Activated CD4-positive, alpha-beta T cell treated with anti-CD3 and anti-CD28 coated beads for 48 hours (primary cell): ENCODE data around the gene PSMG4.

Source experiments
- DNase-seq: peaks from one replicate; pipeline ENCODE4 v3.0.0-alpha.2; 2020

Gene PSMG4, protein sequence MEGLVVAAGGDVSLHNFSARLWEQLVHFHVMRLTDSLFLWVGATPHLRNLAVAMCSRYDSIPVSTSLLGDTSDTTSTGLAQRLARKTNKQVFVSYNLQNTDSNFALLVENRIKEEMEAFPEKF

DNA sequence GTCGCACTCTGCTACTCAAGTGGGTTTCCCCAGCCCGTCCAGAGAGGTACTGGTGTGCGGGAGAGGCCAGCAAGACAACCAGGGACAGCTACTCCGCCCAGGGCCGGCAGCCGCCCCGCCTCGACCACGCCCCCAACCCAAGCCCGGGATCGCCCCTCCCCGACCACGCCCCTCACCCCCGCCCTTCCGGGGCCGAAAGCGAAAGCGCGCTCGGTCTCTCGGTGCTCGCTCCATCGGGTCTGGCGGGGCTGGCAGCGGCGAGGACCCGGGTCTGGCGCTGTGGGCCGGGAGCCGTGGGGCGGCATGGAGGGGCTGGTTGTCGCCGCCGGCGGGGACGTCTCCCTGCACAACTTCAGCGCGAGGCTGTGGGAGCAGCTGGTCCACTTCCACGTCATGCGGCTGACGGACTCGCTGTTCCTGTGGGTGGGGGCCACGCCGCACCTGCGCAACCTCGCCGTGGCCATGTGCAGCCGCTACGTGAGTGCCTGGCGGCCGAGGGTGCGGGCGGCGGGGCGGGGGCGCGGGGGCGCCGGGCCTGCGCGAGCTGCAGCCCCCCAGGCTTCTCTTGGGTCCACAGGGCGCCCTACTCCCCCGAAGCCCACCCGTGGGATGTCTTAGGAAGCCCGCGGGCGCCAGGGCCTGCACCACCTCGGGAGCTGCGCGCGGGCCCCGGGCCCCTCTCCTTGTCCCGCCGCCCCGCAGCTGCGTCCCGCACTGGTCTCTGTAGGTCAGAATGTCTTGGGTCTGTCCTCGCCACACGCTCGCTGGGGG lies at the start of gene PSMG4:
Gene PSMG4, plus strand, starts transcription at position 228 of the 771 bp plus-strand sequence. Its CDS starts 76 bp downstream, at position 304.
- peak; percentile 96 for DNase-seq

DNA sequence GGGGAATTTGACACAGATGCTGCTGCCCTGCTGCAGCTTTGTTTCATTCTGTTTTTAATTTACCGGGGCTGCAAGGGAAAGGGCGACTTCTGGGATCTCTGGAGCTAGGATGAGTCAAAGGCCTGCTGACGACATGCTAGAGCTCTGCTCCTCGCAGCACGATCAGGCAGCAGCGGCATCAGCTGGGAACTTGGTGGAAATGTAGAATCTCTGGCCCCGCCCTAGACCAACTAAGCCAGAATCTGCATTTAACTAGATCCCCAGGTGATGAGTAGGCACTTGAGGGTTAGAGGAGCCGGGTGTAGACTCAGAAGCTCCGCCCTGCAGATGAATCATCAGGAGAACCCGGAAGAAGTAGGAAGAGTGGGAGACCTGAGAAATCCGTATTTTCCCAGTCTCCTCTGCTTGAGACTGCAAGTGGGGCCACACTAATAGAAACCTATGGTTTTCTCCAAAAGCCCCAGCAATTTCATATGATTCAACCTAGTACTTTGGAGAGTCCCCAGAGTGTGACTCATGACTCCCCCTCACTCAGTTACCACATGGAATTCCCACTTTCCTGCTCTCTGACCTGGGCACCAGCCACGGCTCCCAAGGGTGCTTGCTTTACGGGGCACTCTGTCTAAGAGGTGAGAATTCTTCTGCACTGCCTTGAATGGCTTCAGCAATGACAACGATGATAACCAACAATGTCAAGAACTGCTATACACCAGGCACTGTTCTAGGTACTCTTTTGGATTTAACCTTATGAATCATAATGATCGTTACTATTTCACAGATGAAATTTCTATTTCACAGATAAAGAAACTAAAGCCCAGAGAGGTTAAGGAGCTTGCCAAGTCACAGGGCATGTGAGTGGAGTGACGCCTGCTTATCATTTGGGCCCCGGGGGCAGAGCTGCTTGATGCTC lies 49.4 kb upstream of the PSMG4 start:
- peak; percentile 74 for DNase-seq

DNA sequence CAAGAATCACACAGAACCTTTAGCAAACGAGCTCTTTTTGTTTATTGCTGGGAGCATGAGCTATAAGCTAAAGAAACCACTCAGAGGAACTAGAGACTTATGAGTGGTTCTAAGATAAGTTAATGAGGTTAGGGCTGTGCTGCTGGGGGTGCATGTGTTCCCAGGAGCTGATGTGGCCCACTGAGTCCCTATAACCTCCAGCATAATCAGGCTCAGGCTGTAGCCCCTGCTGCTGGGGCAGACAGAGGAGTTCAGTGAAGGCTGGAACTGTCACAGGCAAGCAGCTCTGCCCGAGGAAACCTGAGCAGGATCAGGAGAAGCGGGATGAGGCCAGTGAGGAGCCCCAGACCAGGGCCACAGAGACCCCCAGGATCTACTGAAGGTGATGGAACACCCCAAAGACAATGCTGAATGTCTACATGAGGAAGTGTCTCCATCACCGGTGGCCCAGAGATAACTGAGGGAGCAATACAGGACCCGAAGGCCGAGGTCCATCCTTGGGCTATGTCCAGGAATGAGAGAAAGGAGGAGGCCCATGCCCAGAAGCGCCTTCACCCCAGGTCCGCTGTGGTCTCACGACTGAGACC lies 48.6 kb upstream of the PSMG4 start:
- no peak for DNase-seq

DNA sequence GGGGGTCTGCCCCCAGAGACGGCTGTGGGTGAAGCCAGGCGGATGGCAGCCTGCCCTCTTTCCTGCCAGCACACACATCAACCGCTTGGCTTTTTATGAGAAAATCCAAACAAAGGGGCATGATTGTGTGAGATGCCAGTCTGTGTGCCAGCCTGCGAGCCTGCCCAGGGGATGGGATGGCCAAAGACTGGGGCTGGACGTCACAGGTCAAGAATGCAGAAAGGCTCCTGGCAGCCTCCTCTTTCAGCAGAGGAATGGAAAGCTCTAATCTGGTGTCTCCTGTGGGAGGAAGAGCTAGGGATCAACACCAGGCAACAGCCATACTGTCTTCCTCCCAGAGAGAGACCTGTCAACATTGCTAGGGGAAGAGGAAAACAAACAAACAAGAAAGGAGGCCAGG lies 47.1 kb upstream of the PSMG4 start:
- no peak for DNase-seq

DNA sequence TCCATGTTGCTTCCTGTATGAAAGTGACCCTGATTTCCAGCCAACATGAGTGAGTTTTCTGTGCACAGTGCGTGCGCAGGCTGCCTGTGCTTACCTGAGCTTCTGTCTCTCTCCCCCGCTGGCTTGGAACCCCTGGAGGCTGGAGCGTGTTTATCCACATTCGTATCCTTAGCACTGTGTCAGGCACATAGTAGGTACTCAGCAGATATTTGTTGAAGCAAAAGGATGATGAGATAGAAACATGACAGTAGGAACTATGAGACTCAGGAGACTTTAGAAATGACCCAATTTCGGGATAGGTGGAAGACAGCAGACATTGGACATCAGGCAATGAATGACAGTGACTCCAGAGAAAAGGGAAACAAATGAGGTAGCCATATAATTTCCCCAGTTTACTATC lies 46.5 kb upstream of the PSMG4 start:
- no peak for DNase-seq

DNA sequence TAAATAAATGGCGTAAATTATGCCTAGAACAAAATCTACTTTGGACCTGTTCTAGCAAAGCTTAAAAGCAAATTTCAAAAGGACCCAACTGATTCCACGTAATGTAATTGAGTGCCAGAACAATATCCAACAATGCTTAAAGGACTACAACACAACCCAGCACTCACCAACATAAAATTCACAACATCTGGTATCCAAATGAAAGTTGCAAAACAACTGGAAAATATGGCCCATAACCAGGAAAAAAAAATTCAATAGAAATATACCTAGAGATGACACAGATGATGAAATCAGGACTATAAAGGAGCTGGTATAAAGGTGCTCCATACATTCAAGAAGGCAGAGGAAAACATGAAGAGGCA lies 45.4 kb upstream of the PSMG4 start:
- no peak for DNase-seq

DNA sequence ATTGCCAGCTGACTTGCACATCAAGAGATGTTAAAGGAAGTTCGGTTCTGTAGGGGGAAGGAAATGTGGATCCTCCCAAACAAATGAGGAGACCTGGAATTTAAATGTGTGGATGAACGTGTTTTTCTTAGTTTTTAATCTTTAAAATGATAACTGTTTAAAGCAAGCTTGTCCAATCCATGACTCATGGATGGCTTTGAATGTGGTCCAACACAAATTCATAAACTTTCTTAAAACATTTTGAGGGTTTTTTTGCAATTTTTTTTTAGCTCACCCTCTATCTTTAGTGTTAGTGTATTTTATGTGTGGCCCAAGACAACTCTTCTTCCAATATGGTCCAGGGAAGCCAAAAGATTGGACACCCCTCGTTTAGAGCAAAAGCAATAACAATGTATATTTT lies 43.8 kb upstream of the PSMG4 start:
- DNase-seq: no peak

DNA sequence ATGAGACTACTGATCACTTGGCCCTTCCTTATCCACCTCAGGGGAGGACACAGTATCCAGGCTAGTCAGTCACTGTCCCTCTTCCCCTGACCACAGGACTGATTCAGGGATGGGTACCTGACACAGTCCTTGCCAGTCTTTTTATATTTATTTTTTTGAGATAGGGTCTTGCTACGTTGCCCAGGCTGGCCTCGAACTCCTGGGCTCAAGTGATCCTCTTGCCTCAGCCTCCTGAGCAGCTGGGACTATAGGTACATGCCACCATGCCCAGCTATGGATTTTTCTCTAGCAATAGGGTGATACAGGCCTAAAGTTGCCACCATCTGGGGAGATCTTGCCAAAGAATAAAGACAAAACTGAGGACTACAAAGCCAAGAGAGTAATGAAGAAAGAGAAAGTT lies 41.5 kb upstream of the PSMG4 start:
- DNase-seq: no peak

DNA sequence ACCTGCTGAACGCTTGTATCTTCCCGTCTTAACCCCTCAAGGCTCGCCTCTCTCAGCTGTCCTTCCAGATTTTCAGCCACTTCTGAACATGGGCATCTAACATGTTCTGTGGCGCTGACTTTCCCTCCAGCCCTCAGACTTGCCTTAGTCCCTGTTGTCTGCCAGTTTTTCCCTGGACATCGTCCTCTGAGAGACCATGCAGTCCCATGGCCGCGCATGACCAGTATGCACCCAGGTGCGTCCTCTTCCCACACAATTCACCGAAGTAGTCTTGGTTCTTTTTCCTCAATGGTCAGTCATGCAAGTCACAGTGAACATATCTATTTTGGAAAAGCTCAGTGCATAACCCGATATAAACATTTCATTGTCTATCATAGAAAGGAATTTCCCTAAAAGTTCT lies 40.5 kb upstream of the PSMG4 start:
- no peak for DNase-seq

DNA sequence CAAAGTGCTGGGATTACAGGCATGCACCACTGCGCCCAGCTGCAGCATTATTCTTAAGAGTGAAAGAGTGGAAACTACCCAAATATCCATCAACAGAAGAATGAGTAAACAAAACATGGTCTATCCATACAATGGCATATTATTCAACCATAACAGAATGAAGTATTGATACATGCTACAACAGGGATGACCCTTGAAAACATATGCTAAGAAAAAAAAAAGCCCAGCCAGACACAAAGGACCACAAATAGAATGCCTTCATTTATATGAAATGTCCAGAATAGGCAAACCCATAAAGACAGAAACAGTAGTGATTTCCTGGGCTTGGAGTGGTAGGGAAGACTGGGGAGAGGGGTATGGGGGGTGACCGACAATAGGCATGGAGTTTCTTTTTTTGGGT lies 38.4 kb upstream of the PSMG4 start:
- DNase-seq: no peak

DNA sequence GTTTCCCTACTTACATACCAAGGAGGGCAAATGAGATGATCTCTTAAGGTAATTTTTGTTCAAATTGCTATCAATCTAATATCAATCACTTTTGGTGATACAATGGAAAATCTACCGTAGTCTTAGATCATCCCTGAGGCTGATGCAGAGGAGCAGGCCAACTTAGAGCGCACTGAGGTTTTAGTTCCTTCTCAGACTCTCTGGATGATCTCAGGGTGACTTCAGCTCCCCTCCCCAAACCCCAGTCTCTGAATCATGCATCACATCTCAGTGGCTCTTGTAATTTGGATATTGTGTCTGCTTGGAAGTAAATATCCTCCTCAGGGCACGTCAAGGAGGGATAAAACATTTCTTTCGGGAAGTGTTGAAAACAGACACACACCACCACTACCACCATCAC lies 37.2 kb upstream of the PSMG4 start:
- DNase-seq: no peak

DNA sequence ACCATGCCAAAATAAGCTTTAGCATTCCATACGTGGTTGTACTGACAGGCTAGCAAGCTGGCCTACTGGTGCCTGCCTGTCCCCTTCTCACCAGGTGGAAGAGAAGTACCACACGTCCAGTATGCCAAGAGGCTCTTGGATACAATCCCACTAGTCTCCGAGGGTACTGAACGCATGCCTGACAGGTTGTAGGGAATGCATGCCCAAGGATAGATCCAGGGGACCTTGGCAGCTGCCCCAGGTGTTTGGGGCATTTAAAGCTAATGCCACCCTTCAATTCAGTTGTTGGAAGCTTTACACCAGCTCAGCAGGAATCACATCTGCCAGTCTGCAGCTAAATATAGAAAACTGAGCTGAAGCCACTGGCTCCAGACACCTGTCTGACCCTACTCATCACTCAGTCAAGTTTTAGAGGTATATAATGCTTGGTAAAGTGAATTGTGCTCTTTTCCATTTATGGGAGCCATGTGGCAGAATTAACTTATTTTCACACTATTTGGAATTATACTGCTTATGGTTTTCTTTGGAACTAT lies 36.2 kb upstream of the PSMG4 start:
- DNase-seq: no peak

DNA sequence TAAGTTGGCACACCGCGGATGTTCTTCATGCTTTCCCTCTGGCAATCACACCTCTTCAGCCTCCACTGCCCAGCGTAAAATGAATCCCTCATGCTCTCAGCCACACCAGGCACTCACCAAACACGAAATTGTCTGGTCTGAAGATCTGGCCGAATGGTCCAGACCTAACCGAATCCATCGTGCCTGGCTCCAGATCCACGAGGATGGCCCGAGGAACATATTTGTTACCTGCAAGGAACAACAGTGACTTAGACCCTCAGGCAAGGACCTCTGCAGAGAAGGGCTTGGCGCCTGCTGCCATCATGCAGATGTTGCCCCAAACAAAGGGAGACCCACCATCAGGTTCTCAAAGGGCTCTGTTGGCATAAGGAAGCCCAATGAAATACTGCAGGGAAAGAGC lies 32.7 kb upstream of the PSMG4 start:
- DNase-seq: no peak

DNA sequence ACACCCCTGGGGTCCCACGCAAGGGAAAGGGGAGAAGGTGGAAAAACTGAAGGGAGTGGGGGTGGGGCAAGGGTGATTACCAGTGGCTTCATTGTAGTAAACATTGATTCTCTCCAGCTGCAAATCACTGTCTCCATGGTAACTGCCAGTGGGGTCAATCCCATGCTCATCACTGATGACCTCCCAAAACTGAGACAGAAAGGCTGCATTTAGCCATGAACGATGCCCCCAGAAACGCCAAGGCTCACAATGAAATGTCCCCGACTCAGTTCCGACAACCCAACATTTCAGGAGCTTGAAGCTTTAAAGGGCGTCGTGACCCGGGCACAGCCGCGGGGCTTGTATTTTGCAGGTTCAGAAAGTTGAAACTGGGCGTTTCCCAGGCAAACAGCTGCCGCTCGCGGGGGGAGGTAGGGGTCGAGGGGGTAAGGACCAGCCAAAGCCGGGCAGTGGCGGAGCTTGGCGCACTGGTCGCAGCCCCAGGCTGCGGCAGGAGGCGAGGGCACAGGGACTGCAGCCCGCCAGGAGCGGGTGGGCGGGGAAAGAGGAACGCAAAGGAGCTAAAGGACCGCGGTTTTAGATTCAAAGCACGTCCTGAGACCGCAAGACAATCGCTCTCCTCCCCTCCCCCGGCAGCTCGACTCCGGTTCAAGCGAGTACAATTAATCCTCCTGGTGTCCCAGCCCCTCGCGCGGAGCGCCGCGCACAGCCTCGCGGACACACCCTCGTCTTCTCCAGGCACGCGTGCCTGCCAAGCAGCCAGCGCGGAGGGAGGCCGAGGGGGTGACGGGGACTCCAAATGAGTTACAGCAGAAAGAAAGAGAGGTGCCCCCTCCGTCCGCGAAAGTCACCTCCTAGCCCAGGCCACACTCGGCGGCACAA lies 32.0 kb upstream of the PSMG4 start:
- peak; percentile 46 for DNase-seq

DNA sequence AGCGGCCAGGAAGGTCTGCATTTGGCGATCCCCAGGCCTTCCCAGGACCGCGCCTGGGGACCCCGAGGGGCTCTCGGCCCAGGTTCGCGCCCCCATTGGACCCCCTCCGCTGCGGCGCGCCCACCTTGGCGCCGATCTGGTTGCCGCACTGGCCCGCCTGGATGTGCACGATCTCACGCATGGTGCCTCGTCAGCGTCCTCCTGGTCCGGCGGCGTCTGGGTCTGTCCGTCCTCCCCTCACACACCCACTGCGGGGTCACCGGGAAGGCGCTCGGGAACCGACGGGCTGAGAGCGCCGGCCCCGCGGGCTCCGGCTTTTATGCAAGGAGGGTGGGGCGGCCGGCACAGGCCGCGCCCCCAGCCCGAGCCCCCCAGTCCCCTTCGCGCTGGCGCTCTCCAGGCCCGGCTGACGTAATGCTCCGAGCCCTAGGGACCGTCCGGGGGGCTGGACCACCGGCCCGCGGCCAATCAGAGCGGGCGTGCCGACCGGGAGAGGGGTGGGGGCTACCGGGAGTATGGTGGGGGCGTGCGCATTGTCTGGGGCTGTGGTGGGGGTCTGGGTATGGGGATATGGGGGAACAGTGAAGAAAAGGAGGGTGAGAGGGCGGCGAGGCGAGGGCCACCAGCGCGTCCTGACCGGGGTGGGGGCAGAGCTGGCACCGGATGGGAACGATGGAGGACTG lies 31.2 kb upstream of the PSMG4 start, which contains the start of gene TUBB2B:
Gene TUBB2B, minus strand, starts transcription at position 291 of the 683 bp plus-strand sequence. Its CDS starts 110 bp downstream, at position 181.
- no peak for DNase-seq

DNA sequence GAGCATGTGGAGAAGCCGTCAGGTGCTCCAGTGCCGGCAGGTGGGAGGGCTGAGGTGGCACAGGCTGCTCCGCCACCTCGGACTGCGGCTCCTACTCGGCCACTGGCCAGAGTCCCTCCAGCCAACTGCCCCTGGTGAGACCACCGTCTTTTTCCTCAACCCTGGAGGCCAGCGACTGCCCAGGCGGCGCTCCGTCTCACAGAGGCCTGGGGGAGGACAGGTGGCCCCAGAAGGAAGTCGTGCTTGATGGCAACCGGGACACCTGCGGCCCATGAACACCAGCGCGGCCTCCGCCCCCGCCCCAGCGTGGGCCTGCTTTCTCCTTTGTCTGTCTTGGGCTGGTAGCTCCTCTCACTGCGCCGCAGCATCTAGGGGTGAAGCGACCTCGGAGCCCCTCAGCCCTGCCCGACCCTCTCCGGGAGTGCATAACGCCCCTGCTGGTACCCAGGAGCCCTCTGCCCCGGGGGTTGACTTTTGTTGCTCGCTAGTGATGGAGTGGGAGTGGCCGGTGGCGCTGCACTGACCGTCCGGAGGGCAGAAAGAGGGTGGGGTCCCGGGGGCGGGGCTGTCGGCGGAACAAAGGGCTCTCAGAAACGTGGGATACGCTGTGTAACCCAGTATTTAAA lies 30.6 kb upstream of the PSMG4 start:
- peak; percentile 28 for DNase-seq

DNA sequence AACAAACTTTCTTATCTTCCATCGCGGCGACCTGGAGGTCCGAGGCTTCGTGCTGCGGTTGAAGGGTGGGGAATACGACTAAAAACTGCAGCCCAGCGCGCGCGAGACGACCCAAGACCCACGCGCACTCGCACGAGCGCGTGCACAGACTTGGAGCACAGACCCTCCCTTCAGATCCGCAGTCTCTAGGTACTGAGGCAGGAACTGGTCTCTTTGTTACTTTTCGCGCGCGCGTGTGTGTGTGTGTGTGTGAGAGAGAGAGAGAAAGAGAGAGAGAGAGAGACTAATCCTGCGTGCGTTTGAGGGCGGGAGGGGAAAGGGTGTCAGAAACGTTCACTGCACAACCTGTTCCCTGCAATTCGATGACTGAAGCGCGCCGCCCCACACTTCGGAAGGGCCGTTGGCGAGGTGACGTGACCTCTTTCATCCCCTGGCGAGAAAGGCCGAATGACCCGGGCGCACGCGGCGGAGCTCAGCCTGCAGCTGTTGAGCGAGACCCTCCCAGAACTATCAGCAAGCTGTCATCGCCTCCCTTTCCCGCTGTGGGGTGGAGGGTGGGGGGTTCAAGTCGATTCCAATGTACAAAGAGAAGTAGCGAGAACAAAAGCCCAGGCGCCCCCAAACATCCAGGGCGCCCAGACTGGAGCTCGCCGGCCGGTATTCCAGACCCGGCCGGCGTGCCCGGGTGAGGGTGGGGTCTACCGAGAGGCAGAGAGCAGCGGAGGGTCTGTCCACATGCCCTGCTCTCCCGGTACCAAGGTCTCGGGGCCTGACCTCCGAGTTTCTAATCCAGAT lies 29.8 kb upstream of the PSMG4 start:
- peak; percentile 51 for DNase-seq

DNA sequence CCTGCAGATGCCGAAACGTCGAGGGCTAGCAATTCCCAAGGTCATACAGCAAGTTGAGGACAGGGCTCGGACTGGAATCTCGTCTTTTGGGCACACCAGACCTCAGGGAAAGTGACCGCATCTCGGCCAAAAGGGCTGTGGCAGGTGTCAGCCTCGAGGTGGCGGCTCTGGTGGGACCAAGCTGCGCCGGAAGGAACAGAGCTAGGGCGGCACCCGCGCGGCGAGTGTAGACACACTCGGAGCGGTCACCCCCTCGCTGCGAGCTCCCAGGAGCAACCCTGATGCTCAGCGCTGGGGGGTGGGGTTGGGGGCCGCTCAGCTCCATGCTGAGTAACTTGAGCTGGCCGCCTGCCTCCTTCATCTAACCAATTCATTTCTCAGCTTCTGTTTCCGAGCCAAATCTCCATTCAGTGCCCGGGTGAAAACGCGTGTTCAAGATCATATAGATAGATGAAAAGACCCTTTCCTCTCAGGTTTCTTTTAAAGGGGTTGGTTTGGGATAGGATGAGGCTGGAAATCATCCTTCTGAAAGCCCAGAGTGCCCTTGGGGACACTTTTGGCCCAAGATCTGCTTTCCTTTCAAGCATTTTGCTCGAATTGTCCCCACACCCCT lies 29.1 kb upstream of the PSMG4 start:
- DNase-seq: peak; percentile 42

DNA sequence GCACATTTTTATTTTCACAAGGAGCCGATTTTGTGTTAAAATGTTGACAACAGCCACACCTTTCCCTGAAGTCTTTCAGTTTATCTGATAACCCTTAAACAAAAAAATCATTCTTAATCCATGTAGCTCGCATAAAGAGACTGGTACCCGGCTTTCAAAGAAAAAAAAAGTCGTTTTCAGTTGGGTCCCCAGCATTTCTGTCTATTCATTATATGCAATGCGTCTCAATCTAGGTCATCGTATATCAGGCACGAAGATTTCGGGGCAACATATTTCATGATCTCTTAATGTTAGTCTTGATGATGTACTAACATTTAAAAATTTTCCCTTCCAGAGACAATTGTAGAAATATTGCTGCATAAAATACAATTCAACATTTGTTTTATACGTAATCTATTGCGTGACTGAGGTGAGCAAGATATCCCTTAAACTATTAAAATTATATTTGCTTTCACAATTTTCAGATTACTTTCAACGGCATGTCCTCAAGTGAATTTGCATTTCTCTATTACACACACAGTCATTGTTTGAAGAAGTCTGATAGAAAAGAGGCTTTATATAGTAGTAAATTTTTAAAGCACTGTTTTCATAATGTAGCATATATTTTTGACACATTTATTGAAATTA lies 28.4 kb upstream of the PSMG4 start:
- DNase-seq: no peak
